Testis (tissue), 3 donors: ENCODE results near the gene FARP2. TPM values are rescaled to one million over a fixed set of nuclear protein-coding genes. Genes with fewer than 3 reads are reported as not detected.
"Not testable (repeated sequence)": the region's sequence is repeated elsewhere in the genome, so short reads cannot be mapped to it uniquely, and the experiment has no call there.

Source experiments
- DNase-seq: peaks from one replicate; pipeline ENCODE4 v3.0.0-alpha.2; 2019
- H3K27ac ChIP-seq, 2 donors: fragments of 200-600 bp; sonication (generic); one replicate each; pipeline ENCODE4 v1.5.1; 2019
- H3K27me3 ChIP-seq: fragments of 200-600 bp; sonication (generic); one replicate; pipeline ENCODE4 v1.5.1; 2019
- H3K36me3 ChIP-seq: fragments of 200-600 bp; sonication (generic); one replicate; pipeline ENCODE4 v1.5.1; 2017; ENCODE audit warnings: low read depth; ENCODE audit errors: missing control alignments
- H3K4me1 ChIP-seq: fragments of 200-600 bp; sonication (generic); one replicate; pipeline ENCODE4 v1.5.1; 2019
- H3K4me3 ChIP-seq, 2 donors: fragments of 200-600 bp; sonication (generic); one replicate each; pipeline ENCODE4 v1.5.1; 2017 to 2019
- H3K9me3 ChIP-seq: fragments of 200-600 bp; sonication (generic); one replicate; pipeline ENCODE4 v1.5.1; 2017
- POLR2A ChIP-seq: fragments of 450-650 bp; IDR thresholded peaks from one replicate; pipeline ENCODE4 v1.6.1; 2017; ENCODE audit warnings: antibody characterized with exemption, mild to moderate bottlenecking, moderate library complexity
- WGBS, 2 donors: methylation state at CpG; one replicate each; pipeline ENCODE4 v1.1.5; 2018; 5-methylcytosine and 5-hydroxymethylcytosine counted together
- intact Hi-C: fragments of 100-400 bp; cut with DNase I; formaldehyde crosslinking; loops from one replicate; pipeline ENCODE4 v1.15.1; 2023; ENCODE audit warnings: low total_unique reads
- polyA plus RNA-seq: library from polyadenylated mRNA; stranded (reverse); fragments of 350-450 nt; fragmentation: Illumina TruSeq; extraction: RNeasy Lipid Tissue Mini Kit (QIAGEN cat#74804); gene quantifications from one replicate; pipeline ENCODE4 v1.2.3, GENCODE V29; 2014; ENCODE audit warnings: low read depth, low replicate concordance; ENCODE audit not compliant: insufficient read depth
- total RNA-seq, 2 donors: library from RNA; depleted of rRNA; stranded (reverse); fragments of >200 nt; gene quantifications; one replicate each; pipeline ENCODE4 v1.2.3, GENCODE V29; 2016
- TF ChIP-seq, protein P1 (sequence below), 3 experiments: fragments of 450-650 bp in 2 of 3; fragments of 200-600 bp in 1 of 3; sonication (generic) in 1 of 3; IDR thresholded peaks; one replicate each; pipeline ENCODE4 v1.5.1; 2016 to 2019; ENCODE audit warnings: antibody characterized with exemption in 3 of 3, mild to moderate bottlenecking in 2 of 3, moderate library complexity in 1 of 3

The FARP2 gene
- total and polyA plus RNA-seq, 3 donors from 2014 or later: 69.8 to 145 (median 78.1) TPM

DNA sequence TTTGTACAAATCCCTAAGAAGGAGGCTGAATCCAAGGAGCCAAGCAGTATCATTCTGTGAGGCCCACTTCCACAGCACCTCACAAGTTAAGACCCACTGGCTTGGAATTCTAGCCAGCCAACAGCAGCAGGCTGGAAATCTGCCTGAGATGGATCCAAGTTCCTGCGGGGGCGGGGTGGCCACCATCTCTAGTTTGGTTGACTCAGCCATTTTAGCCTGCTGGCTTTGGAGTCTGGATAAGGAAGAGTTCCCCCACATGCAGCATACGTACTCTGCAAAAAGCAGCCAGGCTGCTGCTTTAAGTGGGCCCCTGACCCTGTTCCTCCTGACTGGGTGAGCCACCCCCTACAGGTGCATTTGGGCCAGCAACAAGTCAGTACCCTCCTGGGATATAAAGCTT, 65.2 kb downstream of the FARP2 start:
- 99% methylated on average over 3 of the region's 3 CpGs; no CpG with 5 or more reads in 1 of the 2 donors for WGBS, 2 donors
- no peaks in the 10 kb centered on the region for H3K36me3 ChIP-seq
- intact Hi-C loops: no loop called here
- no peak overlapping the region for H3K27ac ChIP-seq
- no peaks in the 10 kb centered on the region for H3K9me3 ChIP-seq
- no peak for TF ChIP-seq POLR2A
- TF ChIP-seq, protein P1, sequence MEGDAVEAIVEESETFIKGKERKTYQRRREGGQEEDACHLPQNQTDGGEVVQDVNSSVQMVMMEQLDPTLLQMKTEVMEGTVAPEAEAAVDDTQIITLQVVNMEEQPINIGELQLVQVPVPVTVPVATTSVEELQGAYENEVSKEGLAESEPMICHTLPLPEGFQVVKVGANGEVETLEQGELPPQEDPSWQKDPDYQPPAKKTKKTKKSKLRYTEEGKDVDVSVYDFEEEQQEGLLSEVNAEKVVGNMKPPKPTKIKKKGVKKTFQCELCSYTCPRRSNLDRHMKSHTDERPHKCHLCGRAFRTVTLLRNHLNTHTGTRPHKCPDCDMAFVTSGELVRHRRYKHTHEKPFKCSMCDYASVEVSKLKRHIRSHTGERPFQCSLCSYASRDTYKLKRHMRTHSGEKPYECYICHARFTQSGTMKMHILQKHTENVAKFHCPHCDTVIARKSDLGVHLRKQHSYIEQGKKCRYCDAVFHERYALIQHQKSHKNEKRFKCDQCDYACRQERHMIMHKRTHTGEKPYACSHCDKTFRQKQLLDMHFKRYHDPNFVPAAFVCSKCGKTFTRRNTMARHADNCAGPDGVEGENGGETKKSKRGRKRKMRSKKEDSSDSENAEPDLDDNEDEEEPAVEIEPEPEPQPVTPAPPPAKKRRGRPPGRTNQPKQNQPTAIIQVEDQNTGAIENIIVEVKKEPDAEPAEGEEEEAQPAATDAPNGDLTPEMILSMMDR (IDR thresholded peaks at IDR 0.05): no peak
- no peaks in the 10 kb centered on the region for H3K4me1 ChIP-seq
- H3K4me3 ChIP-seq: no peak overlapping the region
- no peak for DNase-seq
- H3K27me3 ChIP-seq: no peaks in the 10 kb centered on the region

DNA sequence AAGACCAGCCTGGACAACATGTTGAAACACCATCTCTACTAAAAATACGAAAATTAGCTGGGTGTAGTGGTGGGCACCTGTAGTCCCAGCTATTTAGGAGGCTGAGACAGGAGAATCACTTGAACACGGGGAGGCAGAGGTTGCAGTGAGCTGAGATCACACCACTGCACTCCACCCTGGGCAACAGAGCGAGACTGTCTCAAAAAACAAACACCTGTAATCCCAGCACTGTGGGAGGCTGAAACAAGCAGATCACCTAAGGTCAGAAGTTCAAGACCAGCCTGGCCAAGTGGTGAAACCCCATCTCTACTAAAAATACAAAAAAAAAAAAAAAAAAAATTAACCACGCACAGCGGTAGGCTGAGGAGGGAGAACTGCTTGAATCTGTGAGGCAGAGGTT, 65.9 kb downstream of the FARP2 start:
- H3K27ac ChIP-seq, H3K4me1 ChIP-seq, H3K27me3 ChIP-seq, H3K4me3 ChIP-seq, DNase-seq, intact Hi-C loops, H3K36me3 ChIP-seq, H3K9me3 ChIP-seq: not testable (repeated sequence)
- 96 to 99% methylated on average over 5 of the region's 5 CpGs for WGBS, 2 donors

DNA sequence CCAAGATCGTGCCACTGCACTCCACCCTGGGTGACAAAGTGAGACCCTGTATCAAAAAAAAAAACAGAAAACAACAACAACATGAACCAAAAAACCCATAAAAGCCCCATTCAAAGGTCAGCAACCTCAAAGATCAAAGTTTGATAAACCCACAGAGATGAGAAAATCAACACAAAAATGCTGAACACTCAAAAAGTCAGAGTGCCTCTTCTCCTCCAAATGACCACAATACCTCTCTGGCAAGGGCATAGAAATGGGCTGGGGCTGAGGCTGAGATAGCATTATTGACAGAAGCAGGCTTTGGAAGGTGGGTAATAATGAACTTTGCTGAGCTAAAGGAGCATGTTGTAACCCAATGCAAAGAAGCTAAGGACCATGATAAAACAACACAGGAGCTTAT, 66.3 kb downstream of the FARP2 start:
- Histone ChIP-seq H3K4me1 (no peaks in the 10 kb centered on the region), H3K27me3 (no peaks in the 10 kb centered on the region), H3K36me3 (no peaks in the 10 kb centered on the region), H3K27ac (no peak overlapping the region), H3K4me3 (no peak overlapping the region), H3K9me3 (no peaks in the 10 kb centered on the region)
- WGBS, 2 donors: 96 to 100% methylated on average over 1 of the region's 1 CpG
- intact Hi-C loops: no loop called here
- DNase-seq: no peak
- TF ChIP-seq, protein P1 (IDR thresholded peaks at IDR 0.05): no peak
- TF ChIP-seq POLR2A: no peak

DNA sequence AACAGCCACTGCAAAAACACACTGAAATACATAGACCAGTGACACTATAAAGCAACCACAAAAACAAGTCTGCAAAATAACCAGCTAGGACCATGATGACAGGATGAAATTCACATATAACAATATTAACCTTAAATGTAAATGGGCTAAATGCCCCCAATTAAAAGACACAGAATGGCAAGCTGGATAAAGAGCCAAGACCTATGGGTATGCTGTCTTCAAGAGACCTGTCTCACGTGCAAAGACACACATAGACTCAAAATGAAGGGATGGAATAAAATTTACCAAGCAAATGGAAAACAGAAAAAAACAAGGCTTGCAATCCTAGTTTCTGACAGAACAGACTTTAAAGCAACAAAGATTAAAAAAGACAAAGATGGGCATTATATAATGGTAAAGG, 67.4 kb downstream of the FARP2 start:
- H3K27ac ChIP-seq, DNase-seq, intact Hi-C loops, H3K4me3 ChIP-seq, H3K4me1 ChIP-seq, H3K36me3 ChIP-seq, H3K9me3 ChIP-seq, H3K27me3 ChIP-seq: not testable (repeated sequence)
- 87 to 96% methylated on average over 1 of the region's 1 CpG for WGBS, 2 donors

DNA sequence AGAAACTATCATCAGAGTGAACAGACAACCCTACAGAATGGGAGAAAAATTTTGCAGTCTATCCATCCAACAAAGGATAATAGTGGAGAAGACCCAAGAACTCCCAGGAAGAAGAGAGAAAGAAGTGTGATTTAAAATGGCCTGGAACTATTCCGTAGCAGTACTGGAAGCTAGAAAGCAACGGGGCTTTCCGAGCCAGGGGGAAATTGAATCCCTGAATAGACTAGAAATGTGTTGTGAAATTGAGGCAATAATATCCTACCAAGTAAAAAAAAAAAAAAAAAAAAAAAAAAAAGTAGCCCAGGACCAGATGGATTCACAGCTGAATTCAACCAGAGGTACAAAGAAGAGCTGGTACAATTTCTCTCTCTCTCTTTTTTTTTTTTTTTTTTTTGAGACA, 69.3 kb downstream of the FARP2 start:
- DNase-seq: no peak
- no peaks in the 10 kb centered on the region for H3K36me3 ChIP-seq
- no peaks in the 10 kb centered on the region for H3K27me3 ChIP-seq
- no peaks in the 10 kb centered on the region for H3K4me1 ChIP-seq
- no peaks in the 10 kb centered on the region for H3K9me3 ChIP-seq
- H3K27ac ChIP-seq: no peak overlapping the region
- intact Hi-C loops: no loop called here
- WGBS, 2 donors: 97 to 98% methylated on average over 3 of the region's 3 CpGs
- no peak overlapping the region for H3K4me3 ChIP-seq
- TF ChIP-seq, protein P1 (IDR thresholded peaks at IDR 0.05): no peak
- no peak for TF ChIP-seq POLR2A

DNA sequence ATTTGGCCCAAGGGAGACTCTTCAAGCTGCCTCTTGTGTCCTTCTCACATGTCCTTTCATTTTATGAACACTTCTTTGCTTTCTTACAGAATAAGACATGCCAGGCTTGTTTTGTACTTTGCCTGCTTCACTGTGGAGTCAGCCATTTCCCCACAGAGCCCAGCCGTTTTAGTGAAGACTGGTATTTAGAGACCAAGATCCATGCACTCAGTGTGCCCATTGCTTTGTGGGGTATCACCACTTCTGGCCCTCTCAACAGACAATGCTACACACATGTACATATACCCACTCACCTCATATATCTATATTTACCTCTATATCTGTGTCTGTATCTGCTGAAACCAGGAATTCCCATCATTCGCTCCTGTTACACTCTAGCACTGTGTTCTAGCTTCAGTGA, 74.1 kb downstream of the FARP2 start:
- no peak overlapping the region for H3K27ac ChIP-seq
- 94 to 96% methylated on average over 2 of the region's 2 CpGs for WGBS, 2 donors
- H3K36me3 ChIP-seq: no peaks in the 10 kb centered on the region
- H3K27me3 ChIP-seq: no peaks in the 10 kb centered on the region
- intact Hi-C loops: no loop called here
- DNase-seq: no peak
- H3K4me3 ChIP-seq: no peak overlapping the region
- H3K9me3 ChIP-seq: no peaks in the 10 kb centered on the region
- H3K4me1 ChIP-seq: no peaks in the 10 kb centered on the region
- TF ChIP-seq, protein P1 (IDR thresholded peaks at IDR 0.05): no peak
- TF ChIP-seq POLR2A: no peak
